Measurements from ENCODE around the gene ATP11A.

GRCh38 chr13:112714376-112715174 lies 24.7 kb downstream of the ATP11A start:
- TF ChIP-seq YY1 (IDR thresholded peaks at IDR 0.05; ENCODE audit: insufficient read depth, insufficient read length) (no peak), SUZ12 (IDR thresholded peaks at IDR 0.05; ENCODE audit: extremely low read depth, insufficient read depth, insufficient read length) (no peak)

All from NT2/D1 (cell line).